HG03159 (cell line): ENCODE data around the gene TCF15.

ENCODE experiments used
- ATAC-seq: cut with Tn5 transposase; IDR thresholded peaks from one replicate; pipeline ENCODE4 v1.9.1; 2021; ENCODE audit warnings: mild to moderate bottlenecking, moderate library complexity; ENCODE audit not compliant: unreplicated experiment

Gene TCF15

GRCh38 chr20:610130-611046, at the start of gene TCF15:
TCF15 (minus strand) TSS chr20:610309; CDS start chr20:610237, 72 bp downstream.
- ATAC-seq = no peak

GRCh38 chr20:658731-659291, 48.7 kb upstream of the TCF15 start:
- ATAC-seq = no peak

GRCh38 chr20:658202-658601, 48.1 kb upstream of the TCF15 start:
- no peak for ATAC-seq

- no peak for ATAC-seq
These were observed 45.9 kb upstream of the TCF15 start for GRCh38 chr20:655726-656624.

GRCh38 chr20:654417-654750, 44.3 kb upstream of the TCF15 start:
- ATAC-seq = no peak

- no peak for ATAC-seq
These were observed 43.7 kb upstream of the TCF15 start for GRCh38 chr20:653590-654416.

GRCh38 chr20:653110-653589, 43.0 kb upstream of the TCF15 start, which contains the start of gene SRXN1:
SRXN1 (minus strand) TSS chr20:653200; CDS start chr20:653185, 15 bp downstream.
- peak; percentile 79 for ATAC-seq

- no peak for ATAC-seq
These were observed 42.6 kb upstream of the TCF15 start for GRCh38 chr20:652615-653109.

GRCh38 chr20:651713-652614, 41.9 kb upstream of the TCF15 start:
- ATAC-seq = no peak

GRCh38 chr20:650954-651353, 40.8 kb upstream of the TCF15 start:
- no peak for ATAC-seq

- no peak for ATAC-seq
These were observed 40.2 kb upstream of the TCF15 start for GRCh38 chr20:650281-650680.

- ATAC-seq = no peak
These were observed 37.4 kb upstream of the TCF15 start for GRCh38 chr20:647479-648019.

- no peak for ATAC-seq
These were observed 36.7 kb upstream of the TCF15 start for GRCh38 chr20:646868-647233.

GRCh38 chr20:646107-646867, 36.2 kb upstream of the TCF15 start:
- ATAC-seq = no peak

- peak; percentile 67 for ATAC-seq
These were observed 35.4 kb upstream of the TCF15 start for GRCh38 chr20:645318-646106.

GRCh38 chr20:644692-645317, 34.7 kb upstream of the TCF15 start:
- no peak for ATAC-seq
